Cardiac muscle cell (in vitro differentiated cells and primary cell): ENCODE measurements around the gene SERAC1. TPM values are rescaled to one million over a fixed set of nuclear protein-coding genes. Genes with fewer than 3 reads are reported as not detected.

Source experiments
- DNase-seq, 2 donors: peaks; one replicate each; pipeline versions ENCODE4 v3.0.0 to v3.0.0-alpha.2; 2010 to 2017; ENCODE audit warnings: low read depth in 1 of 2, low spot score in 1 of 2
- H3K27ac ChIP-seq: fragments of 200-600 bp; sonication (generic); 2 replicates; pipeline ENCODE4 v1.5.1; 2016
- H3K27me3 ChIP-seq: fragments of 200-600 bp; sonication (generic); 2 replicates; pipeline ENCODE4 v1.6.0; 2016; ENCODE audit warnings: control low read depth
- H3K36me3 ChIP-seq: fragments of 200-600 bp; sonication (generic); 2 replicates; pipeline ENCODE4 v1.5.1; 2016; ENCODE audit warnings: control low read depth
- H3K4me1 ChIP-seq: fragments of 200-600 bp; sonication (generic); 2 replicates; pipeline ENCODE4 v1.8.1; 2017; ENCODE audit warnings: low read depth, mild to moderate bottlenecking, mixed run types
- H3K4me3 ChIP-seq: fragments of 200-600 bp; sonication (generic); 2 replicates; pipeline ENCODE4 v1.5.1; 2016; ENCODE audit warnings: mild to moderate bottlenecking
- H3K9me3 ChIP-seq: fragments of 200-600 bp; sonication (generic); 2 replicates; pipeline ENCODE4 v1.5.1; 2017; ENCODE audit warnings: low read depth, mild to moderate bottlenecking, control low read depth
- polyA plus RNA-seq: library from polyadenylated mRNA; unstranded; fragments of >200 nt; fragmentation: Nextera tagmentation; extraction: Ambion mirVana; gene quantifications from 2 replicates; pipeline ENCODE4 v1.2.1, GENCODE V29; 2016
- total RNA-seq: library from RNA; depleted of rRNA; stranded (reverse); fragments of >200 nt; gene quantifications from 2 replicates; pipeline ENCODE4 v1.2.3, GENCODE V29; 2016
- TF ChIP-seq, protein P1 (sequence below): IDR thresholded peaks from 2 replicates; pipeline ENCODE4 v1.5.1; 2012; ENCODE audit warnings: low read depth, mild to moderate bottlenecking, low read length

Gene SERAC1
- total and polyA plus RNA-seq, 2 experiments from 2014 or later, result 8.7 to 10.2 TPM

DNA sequence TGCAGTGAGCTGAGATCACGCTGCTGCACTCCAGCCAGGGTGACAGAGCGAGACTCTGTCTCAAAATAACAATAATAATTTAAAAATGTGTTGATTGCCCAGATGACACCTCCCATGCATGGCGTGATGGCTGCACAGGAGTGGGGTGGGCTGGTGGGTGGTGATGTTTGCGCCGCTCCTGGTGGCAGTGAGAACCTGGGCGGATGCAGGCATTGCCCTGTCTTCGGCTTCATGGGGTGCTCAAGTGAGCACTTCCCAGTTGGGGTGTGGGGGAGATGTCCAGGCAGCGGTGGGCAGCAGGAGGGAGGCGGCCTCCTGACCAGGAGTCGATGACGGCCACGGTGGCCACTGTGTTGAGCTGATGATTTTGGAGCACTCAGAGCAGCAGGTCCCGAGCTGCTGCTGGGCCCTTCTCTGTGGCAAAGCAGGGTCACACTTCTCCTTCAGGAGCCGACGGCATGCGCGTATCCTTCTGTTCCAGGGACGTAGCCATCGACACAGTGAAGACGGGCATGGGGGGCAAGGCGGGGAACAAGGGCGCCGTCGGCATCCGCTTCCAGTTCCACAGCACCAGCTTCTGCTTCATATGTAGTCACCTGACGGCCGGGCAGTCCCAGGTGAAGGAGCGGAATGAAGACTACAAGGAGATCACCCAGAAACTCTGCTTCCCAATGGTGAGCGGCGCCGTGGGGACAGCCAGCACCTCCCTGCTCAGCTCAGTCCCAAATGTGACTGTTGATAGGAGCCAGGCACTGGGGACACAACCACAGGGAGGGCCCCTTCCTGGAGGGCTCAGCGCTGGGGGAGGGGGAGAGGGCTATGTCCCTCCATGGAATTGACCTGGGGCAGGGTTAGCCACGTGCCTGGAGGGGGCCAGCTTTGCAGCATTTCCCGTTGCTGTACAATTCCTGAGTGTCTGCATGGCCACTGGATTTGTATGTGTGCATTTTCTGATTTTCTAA is 96.7 kb downstream of the SERAC1 start:
- H3K27ac ChIP-seq, result no peak overlapping the region
- DNase-seq, result no peak
- H3K4me3 ChIP-seq, result no peak overlapping the region
- no peaks in the 10 kb centered on the region for H3K4me1 ChIP-seq
- no peaks in the 10 kb centered on the region for H3K9me3 ChIP-seq
- H3K36me3 ChIP-seq, result no peaks in the 10 kb centered on the region
- TF ChIP-seq, protein P1, sequence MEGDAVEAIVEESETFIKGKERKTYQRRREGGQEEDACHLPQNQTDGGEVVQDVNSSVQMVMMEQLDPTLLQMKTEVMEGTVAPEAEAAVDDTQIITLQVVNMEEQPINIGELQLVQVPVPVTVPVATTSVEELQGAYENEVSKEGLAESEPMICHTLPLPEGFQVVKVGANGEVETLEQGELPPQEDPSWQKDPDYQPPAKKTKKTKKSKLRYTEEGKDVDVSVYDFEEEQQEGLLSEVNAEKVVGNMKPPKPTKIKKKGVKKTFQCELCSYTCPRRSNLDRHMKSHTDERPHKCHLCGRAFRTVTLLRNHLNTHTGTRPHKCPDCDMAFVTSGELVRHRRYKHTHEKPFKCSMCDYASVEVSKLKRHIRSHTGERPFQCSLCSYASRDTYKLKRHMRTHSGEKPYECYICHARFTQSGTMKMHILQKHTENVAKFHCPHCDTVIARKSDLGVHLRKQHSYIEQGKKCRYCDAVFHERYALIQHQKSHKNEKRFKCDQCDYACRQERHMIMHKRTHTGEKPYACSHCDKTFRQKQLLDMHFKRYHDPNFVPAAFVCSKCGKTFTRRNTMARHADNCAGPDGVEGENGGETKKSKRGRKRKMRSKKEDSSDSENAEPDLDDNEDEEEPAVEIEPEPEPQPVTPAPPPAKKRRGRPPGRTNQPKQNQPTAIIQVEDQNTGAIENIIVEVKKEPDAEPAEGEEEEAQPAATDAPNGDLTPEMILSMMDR, result no peak
- no peaks in the 10 kb centered on the region for H3K27me3 ChIP-seq

DNA sequence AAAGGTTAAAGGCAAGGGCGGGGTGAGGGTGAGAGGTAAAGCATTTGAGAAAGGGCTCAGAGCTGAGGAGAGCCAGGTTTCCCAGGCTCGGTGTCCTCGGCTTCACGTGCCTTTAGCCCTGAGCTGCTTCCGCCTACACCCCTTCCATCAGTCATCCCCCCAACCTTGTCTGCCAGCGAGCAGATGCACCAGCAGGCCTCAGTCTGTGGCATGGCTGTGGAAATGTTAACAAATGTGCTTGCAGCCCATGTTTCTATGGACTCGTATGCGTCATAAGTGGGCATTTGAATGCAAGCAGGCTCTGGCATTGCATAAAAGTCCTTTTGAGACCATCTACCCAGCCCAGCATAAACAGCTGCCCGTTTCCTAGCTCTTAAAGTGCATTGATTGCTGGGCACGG is 97.5 kb downstream of the SERAC1 start:
- TF ChIP-seq, protein P1, result no peak
- Histone ChIP-seq H3K27ac (no peak overlapping the region), H3K36me3 (no peaks in the 10 kb centered on the region), H3K4me1 (no peaks in the 10 kb centered on the region), H3K9me3 (no peaks in the 10 kb centered on the region), H3K4me3 (no peak overlapping the region), H3K27me3 (no peaks in the 10 kb centered on the region)
- DNase-seq, result no peak

GRCh38 chr6:158069800-158070195 is 98.3 kb downstream of the SERAC1 start:
- peak in 1 of 2 donors; percentile 53 for DNase-seq
- H3K27ac ChIP-seq, result no peak overlapping the region
- no peaks in the 10 kb centered on the region for H3K9me3 ChIP-seq
- H3K4me3 ChIP-seq, result no peak overlapping the region
- H3K4me1 ChIP-seq, result no peaks in the 10 kb centered on the region
- H3K27me3 ChIP-seq, result no peaks in the 10 kb centered on the region
- TF ChIP-seq, protein P1, result no peak
- no peaks in the 10 kb centered on the region for H3K36me3 ChIP-seq

- Histone ChIP-seq H3K36me3 (no peaks in the 10 kb centered on the region), H3K4me3 (no peak overlapping the region), H3K4me1 (no peaks in the 10 kb centered on the region), H3K27ac (no peak overlapping the region), H3K9me3 (no peaks in the 10 kb centered on the region), H3K27me3 (no peaks in the 10 kb centered on the region)
- DNase-seq, result peak in 1 of 2 donors; percentile 46
- TF ChIP-seq, protein P1, result no peak
These were observed 98.9 kb downstream of the SERAC1 start for GRCh38 chr6:158068893-158069799.

DNA sequence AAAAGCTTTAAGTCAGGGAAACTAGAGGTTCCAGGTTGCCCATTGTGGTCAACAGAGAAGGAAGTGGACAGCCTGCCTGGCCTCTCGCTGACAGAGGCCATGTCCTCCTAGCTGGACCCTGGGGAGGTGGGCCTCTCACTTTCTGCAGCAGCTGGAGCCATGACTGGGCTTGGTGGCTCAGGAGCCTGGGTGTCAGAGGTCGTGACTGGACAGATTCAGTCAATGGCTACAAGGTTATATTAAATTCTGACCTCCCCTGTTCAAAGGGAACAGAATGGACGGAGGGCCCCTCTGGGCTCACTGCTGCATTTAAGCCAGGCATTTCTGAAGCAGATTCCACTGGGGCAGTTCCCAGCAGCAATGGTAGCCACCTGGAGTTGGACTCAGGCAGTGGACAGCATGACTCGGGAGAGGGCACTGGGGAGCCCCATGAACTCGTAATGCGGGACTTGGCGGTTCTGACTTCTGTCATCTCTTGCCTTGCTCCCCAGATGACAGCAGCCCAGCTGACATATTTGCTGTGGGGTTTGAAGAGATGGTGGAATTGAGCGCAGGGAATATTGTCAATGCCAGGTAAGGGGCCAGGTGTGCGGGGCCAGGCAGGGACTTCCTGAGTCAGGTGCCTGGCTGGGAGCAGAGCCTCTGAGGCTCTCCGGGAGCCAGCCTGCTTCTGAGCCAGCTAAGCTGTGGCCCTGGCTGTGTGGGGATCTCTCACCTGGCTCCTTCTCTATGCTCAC is 99.7 kb downstream of the SERAC1 start:
- no peaks in the 10 kb centered on the region for H3K9me3 ChIP-seq
- H3K27me3 ChIP-seq, result no peaks in the 10 kb centered on the region
- TF ChIP-seq, protein P1, result no peak
- H3K36me3 ChIP-seq, result no peaks in the 10 kb centered on the region
- no peak for DNase-seq
- H3K4me3 ChIP-seq, result no peak overlapping the region
- no peak overlapping the region for H3K27ac ChIP-seq
- H3K4me1 ChIP-seq, result no peaks in the 10 kb centered on the region
